ENCODE results near the gene EXOC4.

DNA sequence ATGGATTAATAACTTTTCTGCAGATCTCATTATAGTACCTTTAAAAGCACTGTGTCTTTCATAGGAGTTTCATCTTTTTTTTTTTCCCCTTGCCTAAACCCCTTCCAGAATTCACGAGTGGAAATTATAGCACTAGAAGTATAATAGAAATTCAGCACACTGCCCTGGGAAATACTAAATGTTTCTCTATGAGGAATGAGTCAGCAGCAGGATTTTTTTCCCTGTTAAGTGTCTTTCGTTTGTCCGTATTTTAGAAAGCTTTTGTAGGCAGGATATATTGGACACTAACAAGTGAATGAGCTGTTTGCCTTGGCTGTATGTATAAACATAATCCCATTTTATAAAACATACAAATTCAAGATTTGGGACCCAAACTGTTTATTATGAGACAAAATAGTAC is 105.8 kb downstream of the EXOC4 start:
- no peak for TF ChIP-seq POLR2A (IDR thresholded peaks at IDR 0.05)
- TF ChIP-seq, protein P1, sequence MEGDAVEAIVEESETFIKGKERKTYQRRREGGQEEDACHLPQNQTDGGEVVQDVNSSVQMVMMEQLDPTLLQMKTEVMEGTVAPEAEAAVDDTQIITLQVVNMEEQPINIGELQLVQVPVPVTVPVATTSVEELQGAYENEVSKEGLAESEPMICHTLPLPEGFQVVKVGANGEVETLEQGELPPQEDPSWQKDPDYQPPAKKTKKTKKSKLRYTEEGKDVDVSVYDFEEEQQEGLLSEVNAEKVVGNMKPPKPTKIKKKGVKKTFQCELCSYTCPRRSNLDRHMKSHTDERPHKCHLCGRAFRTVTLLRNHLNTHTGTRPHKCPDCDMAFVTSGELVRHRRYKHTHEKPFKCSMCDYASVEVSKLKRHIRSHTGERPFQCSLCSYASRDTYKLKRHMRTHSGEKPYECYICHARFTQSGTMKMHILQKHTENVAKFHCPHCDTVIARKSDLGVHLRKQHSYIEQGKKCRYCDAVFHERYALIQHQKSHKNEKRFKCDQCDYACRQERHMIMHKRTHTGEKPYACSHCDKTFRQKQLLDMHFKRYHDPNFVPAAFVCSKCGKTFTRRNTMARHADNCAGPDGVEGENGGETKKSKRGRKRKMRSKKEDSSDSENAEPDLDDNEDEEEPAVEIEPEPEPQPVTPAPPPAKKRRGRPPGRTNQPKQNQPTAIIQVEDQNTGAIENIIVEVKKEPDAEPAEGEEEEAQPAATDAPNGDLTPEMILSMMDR (IDR thresholded peaks at IDR 0.05): no peak

Data from lower leg skin (tissue), 3 donors.